GM12891 (cell line): ENCODE measurements around the gene CD81.
"Not testable (repeated sequence)": the region's sequence is repeated elsewhere in the genome, so short reads cannot be mapped to it uniquely, and the experiment has no call there.

Experiments used
- DNase-seq: peaks from one replicate; pipeline ENCODE4 v3.0.0; 2011; ENCODE audit warnings: low spot score; ENCODE audit not compliant: insufficient read length
- FAIRE-seq: peaks from 2 replicates; lab custom pipeline; 2011; peaks lifted over from hg19 to GRCh38; lab: Jason Lieb, UNC
- PAX5 ChIP-seq: IDR thresholded peaks from 2 replicates; pipeline ENCODE4 v1.6.1; 2011; ENCODE audit warnings: low read length, moderate library complexity, mild to moderate bottlenecking; ENCODE audit not compliant: insufficient read depth, severe bottlenecking
- POLR2A ChIP-seq: IDR thresholded peaks from 2 replicates; pipeline ENCODE4 v1.6.1; 2011; ENCODE audit warnings: low read depth, low read length, control low read depth
- POLR2AphosphoS5 ChIP-seq: IDR thresholded peaks from 2 replicates; pipeline ENCODE4 v1.6.1; 2011; ENCODE audit warnings: low read depth, low read length, control low read depth
- POU2F2 ChIP-seq: IDR thresholded peaks from 2 replicates; pipeline ENCODE4 v1.6.1; 2011; ENCODE audit warnings: low read depth, mild to moderate bottlenecking, control low read depth, low read length, moderate library complexity
- SPI1 ChIP-seq: IDR thresholded peaks from 2 replicates; pipeline ENCODE4 v1.6.1; 2011; ENCODE audit warnings: low read depth, low read length, control low read depth
- TAF1 ChIP-seq: IDR thresholded peaks from 2 replicates; pipeline ENCODE4 v1.6.1; 2011; ENCODE audit warnings: low read depth, low read length, control low read depth

The CD81 gene

GRCh38 chr11:2355000-2355644, 22.0 kb upstream of the CD81 start:
- no peak for FAIRE-seq
- TF ChIP-seq SPI1 (no peak), POLR2A (no peak), PAX5 (no peak), POLR2AphosphoS5 (no peak)
- no peak for DNase-seq

- DNase-seq (no peak), FAIRE-seq (no peak)
- TF ChIP-seq POLR2AphosphoS5 (no peak), POU2F2 (no peak), TAF1 (no peak), POLR2A (no peak), SPI1 (no peak), PAX5 (no peak)
Measured at GRCh38 chr11:2357246-2357645, 19.9 kb upstream of the CD81 start.

- not testable (repeated sequence) for FAIRE-seq, DNase-seq
Measured at GRCh38 chr11:2357651-2358050, 19.5 kb upstream of the CD81 start.

GRCh38 chr11:2358754-2359442, 18.2 kb upstream of the CD81 start:
- no peak for TF ChIP-seq POLR2AphosphoS5
- no peak for TF ChIP-seq POU2F2
- no peak for TF ChIP-seq TAF1
- TF ChIP-seq PAX5, result no peak
- no peak for TF ChIP-seq SPI1
- FAIRE-seq (peak; percentile 16), DNase-seq (no peak)

GRCh38 chr11:2359557-2359956, 17.6 kb upstream of the CD81 start:
- no peak for DNase-seq
- TF ChIP-seq SPI1 (no peak), POLR2AphosphoS5 (no peak), POU2F2 (no peak), POLR2A (no peak), TAF1 (no peak)
- no peak for FAIRE-seq

- FAIRE-seq (no peak), DNase-seq (no peak)
- TF ChIP-seq POU2F2, result no peak
- TF ChIP-seq POLR2AphosphoS5, result no peak
- TF ChIP-seq TAF1, result no peak
- TF ChIP-seq SPI1, result no peak
Measured at GRCh38 chr11:2360081-2360642, 16.9 kb upstream of the CD81 start.

- FAIRE-seq, result no peak
- DNase-seq, result no peak
- TF ChIP-seq PAX5, result no peak
- no peak for TF ChIP-seq POLR2AphosphoS5
- no peak for TF ChIP-seq SPI1
- no peak for TF ChIP-seq POU2F2
- TF ChIP-seq POLR2A, result no peak
- no peak for TF ChIP-seq TAF1
Measured at GRCh38 chr11:2361565-2361964, 15.5 kb upstream of the CD81 start.

GRCh38 chr11:2362414-2362813, 14.7 kb upstream of the CD81 start:
- no peak for DNase-seq
- TF ChIP-seq POLR2A (no peak), POU2F2 (no peak)
- FAIRE-seq, result no peak

GRCh38 chr11:2363130-2363529, 14.0 kb upstream of the CD81 start:
- DNase-seq (no peak), FAIRE-seq (no peak)

GRCh38 chr11:2363577-2364370, 13.3 kb upstream of the CD81 start:
- DNase-seq, result no peak
- no peak for TF ChIP-seq PAX5
- TF ChIP-seq POU2F2, result no peak
- TF ChIP-seq TAF1, result no peak
- TF ChIP-seq SPI1, result no peak
- TF ChIP-seq POLR2AphosphoS5, result no peak
- TF ChIP-seq POLR2A, result no peak
- FAIRE-seq, result no peak

More at GRCh38 chr11:2363130-2363529, 14.0 kb upstream of the CD81 start:
- TF ChIP-seq PAX5 (no peak), POLR2A (no peak), SPI1 (no peak), TAF1 (no peak), POU2F2 (no peak), POLR2AphosphoS5 (no peak)

GRCh38 chr11:2364386-2364785, 12.7 kb upstream of the CD81 start:
- FAIRE-seq, DNase-seq: not testable (repeated sequence)
